Neural cell (in vitro differentiated cells): Measurements from ENCODE around the gene LRRC46.

Experiments used
- EP300 ChIP-seq: fragments of 450-650 bp; conservative IDR thresholded peaks from 2 replicates; pipeline ENCODE4 v1.6.1; 2014; ENCODE audit warnings: antibody characterized with exemption, mild to moderate bottlenecking, moderate library complexity; ENCODE audit not compliant: poor library complexity, severe bottlenecking
- EZH2 ChIP-seq: fragments of 200-600, 300-800 bp; shearing (Covaris generic), sonication (generic); IDR thresholded peaks from 2 replicates; pipeline ENCODE4 v1.6.1; 2014; ENCODE audit warnings: antibody characterized with exemption, low read length, borderline replicate concordance, mild to moderate bottlenecking; ENCODE audit not compliant: insufficient read depth, poor library complexity, severe bottlenecking
- MXI1 ChIP-seq: fragments of 450-650 bp; conservative IDR thresholded peaks from 2 replicates; pipeline ENCODE4 v1.6.1; 2014; ENCODE audit warnings: antibody characterized with exemption, mild to moderate bottlenecking; ENCODE audit not compliant: poor library complexity, severe bottlenecking
- POLR2AphosphoS5 ChIP-seq: IDR thresholded peaks from 2 replicates; pipeline ENCODE4 v1.6.1; 2012
- RAD21 ChIP-seq: fragments of 450-650 bp; conservative IDR thresholded peaks from 2 replicates; pipeline ENCODE4 v1.6.1; 2014; ENCODE audit warnings: antibody characterized with exemption, mild to moderate bottlenecking, moderate library complexity
- REST ChIP-seq: IDR thresholded peaks from 2 replicates; pipeline ENCODE4 v1.6.1; 2012; ENCODE audit warnings: borderline replicate concordance
- SMC3 ChIP-seq: fragments of 450-650 bp; conservative IDR thresholded peaks from 2 replicates; pipeline ENCODE4 v1.6.1; 2014; ENCODE audit warnings: antibody characterized with exemption, mild to moderate bottlenecking, moderate library complexity; ENCODE audit not compliant: poor library complexity
- TAF1 ChIP-seq: IDR thresholded peaks from 2 replicates; pipeline ENCODE4 v1.6.1; 2012; ENCODE audit warnings: low read depth
- TF ChIP-seq, protein P1 (sequence below): fragments of 450-650 bp; IDR thresholded peaks from 2 replicates; pipeline ENCODE4 v1.5.1; 2014; ENCODE audit warnings: antibody characterized with exemption, mild to moderate bottlenecking, moderate library complexity; ENCODE audit not compliant: poor library complexity, severe bottlenecking

DNA sequence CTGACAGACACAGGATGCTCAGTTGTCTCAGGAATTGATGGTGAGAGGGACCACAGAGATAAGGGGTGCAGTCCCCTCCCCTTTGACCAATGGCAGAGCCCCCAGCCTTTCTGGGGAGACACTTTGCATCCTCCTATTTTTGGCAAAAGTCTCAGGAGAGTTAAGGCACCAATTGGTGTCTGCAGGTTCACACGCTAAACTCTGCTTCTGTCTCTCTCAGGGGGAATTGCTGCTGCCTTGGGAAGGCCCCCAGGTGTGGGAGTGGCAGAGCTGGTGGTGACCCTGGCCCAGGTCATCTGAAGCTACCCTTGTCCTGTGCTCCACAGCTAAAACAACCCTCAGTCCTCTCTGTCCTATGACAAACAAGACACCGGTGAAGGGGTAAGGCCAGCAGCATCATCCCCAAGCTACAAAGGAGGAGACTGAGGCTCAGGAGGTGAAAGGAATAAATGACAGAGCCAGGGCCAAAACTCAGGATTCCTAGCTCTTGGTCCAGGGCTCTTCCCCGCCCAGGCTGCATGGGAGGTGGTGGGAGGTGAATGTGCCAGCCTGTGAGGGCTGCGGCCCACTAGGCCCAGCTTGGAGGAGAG, 30.2 kb upstream of the LRRC46 start:
- TF ChIP-seq, protein P1, sequence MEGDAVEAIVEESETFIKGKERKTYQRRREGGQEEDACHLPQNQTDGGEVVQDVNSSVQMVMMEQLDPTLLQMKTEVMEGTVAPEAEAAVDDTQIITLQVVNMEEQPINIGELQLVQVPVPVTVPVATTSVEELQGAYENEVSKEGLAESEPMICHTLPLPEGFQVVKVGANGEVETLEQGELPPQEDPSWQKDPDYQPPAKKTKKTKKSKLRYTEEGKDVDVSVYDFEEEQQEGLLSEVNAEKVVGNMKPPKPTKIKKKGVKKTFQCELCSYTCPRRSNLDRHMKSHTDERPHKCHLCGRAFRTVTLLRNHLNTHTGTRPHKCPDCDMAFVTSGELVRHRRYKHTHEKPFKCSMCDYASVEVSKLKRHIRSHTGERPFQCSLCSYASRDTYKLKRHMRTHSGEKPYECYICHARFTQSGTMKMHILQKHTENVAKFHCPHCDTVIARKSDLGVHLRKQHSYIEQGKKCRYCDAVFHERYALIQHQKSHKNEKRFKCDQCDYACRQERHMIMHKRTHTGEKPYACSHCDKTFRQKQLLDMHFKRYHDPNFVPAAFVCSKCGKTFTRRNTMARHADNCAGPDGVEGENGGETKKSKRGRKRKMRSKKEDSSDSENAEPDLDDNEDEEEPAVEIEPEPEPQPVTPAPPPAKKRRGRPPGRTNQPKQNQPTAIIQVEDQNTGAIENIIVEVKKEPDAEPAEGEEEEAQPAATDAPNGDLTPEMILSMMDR = no peak
- TF ChIP-seq POLR2AphosphoS5 (no peak), SMC3 (no peak), EZH2 (no peak), RAD21 (no peak), EP300 (no peak), REST (no peak), TAF1 (no peak), MXI1 (no peak)
